Measurements from ENCODE around the gene GNMT.

DNA sequence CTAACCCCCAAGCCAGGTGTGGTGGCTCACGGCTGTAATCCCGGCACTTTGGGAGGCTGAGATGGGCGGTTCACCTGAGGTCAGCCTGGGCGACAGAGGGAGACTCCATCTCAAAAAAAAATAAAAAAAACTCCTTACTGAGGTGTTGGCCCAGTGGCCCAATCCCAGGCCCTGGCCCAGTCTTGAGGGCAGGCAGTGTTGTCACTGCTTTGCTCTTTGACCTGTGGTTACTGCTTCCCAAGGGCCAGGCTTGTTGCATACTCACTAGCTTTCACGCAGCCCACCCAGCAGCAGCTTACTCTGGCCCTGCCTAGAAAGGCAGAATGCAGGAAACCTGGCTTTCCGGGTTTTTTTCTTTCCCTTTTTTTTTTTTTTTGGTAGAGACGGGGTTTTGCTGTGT, 18.1 kb upstream of the GNMT start:
- TF ChIP-seq, protein P1, sequence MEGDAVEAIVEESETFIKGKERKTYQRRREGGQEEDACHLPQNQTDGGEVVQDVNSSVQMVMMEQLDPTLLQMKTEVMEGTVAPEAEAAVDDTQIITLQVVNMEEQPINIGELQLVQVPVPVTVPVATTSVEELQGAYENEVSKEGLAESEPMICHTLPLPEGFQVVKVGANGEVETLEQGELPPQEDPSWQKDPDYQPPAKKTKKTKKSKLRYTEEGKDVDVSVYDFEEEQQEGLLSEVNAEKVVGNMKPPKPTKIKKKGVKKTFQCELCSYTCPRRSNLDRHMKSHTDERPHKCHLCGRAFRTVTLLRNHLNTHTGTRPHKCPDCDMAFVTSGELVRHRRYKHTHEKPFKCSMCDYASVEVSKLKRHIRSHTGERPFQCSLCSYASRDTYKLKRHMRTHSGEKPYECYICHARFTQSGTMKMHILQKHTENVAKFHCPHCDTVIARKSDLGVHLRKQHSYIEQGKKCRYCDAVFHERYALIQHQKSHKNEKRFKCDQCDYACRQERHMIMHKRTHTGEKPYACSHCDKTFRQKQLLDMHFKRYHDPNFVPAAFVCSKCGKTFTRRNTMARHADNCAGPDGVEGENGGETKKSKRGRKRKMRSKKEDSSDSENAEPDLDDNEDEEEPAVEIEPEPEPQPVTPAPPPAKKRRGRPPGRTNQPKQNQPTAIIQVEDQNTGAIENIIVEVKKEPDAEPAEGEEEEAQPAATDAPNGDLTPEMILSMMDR (IDR thresholded peaks at IDR 0.05; ENCODE audit: insufficient read depth, low read length, poor library complexity, severe bottlenecking) = no peak
- no peak for TF ChIP-seq EZH2phosphoT487 (conservative IDR thresholded peaks at IDR 0.05; ENCODE audit: low read length)
